HepG2 (cell line): Measurements from ENCODE around the gene KRT6B. TPM values are rescaled to one million over a fixed set of nuclear protein-coding genes. Genes with fewer than 3 reads are reported as not detected.

Experiments
- ATAC-seq: fragments of 200-7000 bp; cut with Tn5 transposase; 3 replicates; pipeline ENCODE4 v1.9.1; 2020; ENCODE audit warnings: mild to moderate bottlenecking, moderate library complexity
- BruUV-seq: library from RNA; stranded (reverse); fragments of 400-500 nt; replicated peaks from 2 replicates; lab custom pipeline; 2021; lab: Mats Ljungman, UMichigan
- CTCF ChIA-PET: fragments of 300-600 bp; formaldehyde crosslinking; extraction: SDS; loops from one replicate; lab custom pipeline; 2021; ENCODE audit warnings: low total read pairs, inconsistent platforms, low intra/inter-chr PET ratio; lab: Yijun Ruan, JAX
- POLR2A ChIA-PET: fragments of 350-600 bp; sonication (Branson Sonifier 250); formaldehyde crosslinking; loops from one replicate; lab custom pipeline; 2020; ENCODE audit warnings: antibody characterized with exemption, inconsistent platforms; lab: Yijun Ruan, JAX
- DNase-seq: peaks from one replicate; pipeline ENCODE4 v3.0.0-alpha.2; 2015; ENCODE audit warnings: low spot score
- FAIRE-seq: peaks from 3 replicates; lab custom pipeline; 2011; peaks lifted over from hg19 to GRCh38; lab: Jason Lieb, UNC
- H2AFZ ChIP-seq: one replicate; pipeline ENCODE4 v1.6.1; 2011; ENCODE audit warnings: low read length, inconsistent platforms
- H3K27ac ChIP-seq: fragments of 300-600 bp; 3 replicates; pipeline ENCODE4 v1.8.0; 2011; ENCODE audit warnings: mixed run types, mild to moderate bottlenecking, mixed read lengths, low read length, inconsistent platforms; ENCODE audit not compliant: insufficient read depth; ENCODE audit errors: extremely low read length
- H3K27me3 ChIP-seq, 2 experiments: fragments of 200-600 bp in 1 of 2; 2 replicates in 1 of 2; 3 replicates in 1 of 2; pipeline versions ENCODE4 v1.6.0 to v1.8.0; 2011; ENCODE audit warnings: low read length in 2 of 2, mild to moderate bottlenecking in 2 of 2, moderate library complexity in 2 of 2, inconsistent platforms in 1 of 2; ENCODE audit not compliant: insufficient read depth in 2 of 2, control insufficient read depth in 1 of 2
- H3K36me3 ChIP-seq, 2 experiments: fragments of 200-600 bp in 1 of 2; replicated peaks in 1 of 2; 2 replicates in 1 of 2; 3 replicates in 1 of 2; pipeline versions ENCODE4 v1.5.1 to v1.8.0; 2011; ENCODE audit warnings: low read length in 2 of 2, inconsistent platforms in 1 of 2; ENCODE audit not compliant: insufficient read depth in 2 of 2, control insufficient read depth in 1 of 2
- H3K4me1 ChIP-seq: 2 replicates; pipeline ENCODE4 v1.5.1; 2012; ENCODE audit warnings: low read length, inconsistent platforms; ENCODE audit not compliant: insufficient read depth
- H3K4me2 ChIP-seq: 2 replicates; pipeline ENCODE4 v1.6.0; 2011; ENCODE audit warnings: low read depth, low read length, inconsistent platforms
- H3K4me3 ChIP-seq, 3 experiments: fragments of 200-600 bp in 1 of 3; sonication (generic), shearing (Covaris generic) in 1 of 3; replicated peaks in 1 of 3; 2 replicates each; pipeline ENCODE4 v1.5.1; 2011 to 2016; ENCODE audit warnings: low read length in 3 of 3, inconsistent platforms in 2 of 3, low read depth in 2 of 3, mild to moderate bottlenecking in 2 of 3, control low read depth in 1 of 3, mixed read lengths in 1 of 3; ENCODE audit not compliant: insufficient read depth in 1 of 3
- H3K79me2 ChIP-seq: one replicate; pipeline ENCODE4 v1.6.1; 2011; ENCODE audit warnings: low read length, inconsistent platforms; ENCODE audit not compliant: insufficient read depth
- H3K9ac ChIP-seq: 2 replicates; pipeline ENCODE4 v1.6.0; 2011; ENCODE audit warnings: mild to moderate bottlenecking, low read depth, low read length, inconsistent platforms; ENCODE audit not compliant: insufficient read depth
- H3K9me3 ChIP-seq: 2 replicates; pipeline ENCODE4 v1.5.1; 2012; ENCODE audit warnings: mild to moderate bottlenecking, low read length
- H4K20me1 ChIP-seq: 2 replicates; pipeline ENCODE4 v1.6.0; 2011; ENCODE audit warnings: inconsistent platforms, mild to moderate bottlenecking, low read length, moderate library complexity; ENCODE audit not compliant: insufficient read depth
- KDM1A ChIP-seq: IDR thresholded peaks from 2 replicates; pipeline ENCODE4 v1.6.1; 2016; ENCODE audit warnings: missing compliant biosample characterization
- ONECUT2 ChIP-seq: sonication (generic); formaldehyde crosslinking; IDR thresholded peaks from 2 replicates; pipeline ENCODE4 v1.4.0; 2020; ENCODE audit warnings: missing genetic modification reagents
- SETDB1 ChIP-seq: sonication (generic); formaldehyde crosslinking; IDR thresholded peaks from 2 replicates; pipeline ENCODE4 v1.5.1; 2020; ENCODE audit warnings: missing genetic modification reagents, mild to moderate bottlenecking, borderline replicate concordance
- ZNF501 ChIP-seq: sonication (generic); formaldehyde crosslinking; IDR thresholded peaks from 2 replicates; pipeline ENCODE4 v1.5.1; 2020; ENCODE audit warnings: mild to moderate bottlenecking, moderate library complexity, missing genetic modification reagents
- ZNF572 ChIP-seq: sonication (generic); formaldehyde crosslinking; IDR thresholded peaks from 2 replicates; pipeline ENCODE4 v1.5.1; 2020; ENCODE audit warnings: mild to moderate bottlenecking, missing genetic modification reagents
- WGBS: methylation state at CpG from one replicate; pipeline ENCODE4 v1.1.6; 2017; ENCODE audit warnings: low lambda C conversion rate; 5-methylcytosine and 5-hydroxymethylcytosine counted together
- in situ Hi-C: cut with HindIII; loops from 2 replicates; pipeline ENCODE4 v1.10.0; 2017; ENCODE audit warnings: low pct_unique_long_range_greater_than_20kb; ENCODE audit not compliant: extremely low pct_ligation_motif_present
- intact Hi-C: fragments of 100-400 bp; cut with micrococcal nuclease; formaldehyde crosslinking; loops from one replicate; pipeline ENCODE4 v1.10.0; 2022; ENCODE audit not compliant: unreplicated experiment
- polyA plus RNA-seq, 8 experiments: library from polyadenylated mRNA; depleted of rRNA in 3 of 8; stranded (reverse) in 7 of 8; unstranded in 1 of 8; fragments of >200 nt; fragmentation: Illumina TruSeq in 4 of 8; extraction: Trizol in 4 of 8; gene quantifications; 2 replicates each; pipeline versions ENCODE4 v1.2.1 to v1.2.3, GENCODE V29; 2011 to 2016; ENCODE audit warnings: low read depth in 4 of 8, missing spikeins in 1 of 8, mixed read lengths in 1 of 8; ENCODE audit not compliant: insufficient read depth in 1 of 8
- total RNA-seq, 5 experiments: library from RNA; depleted of rRNA; stranded (reverse); fragments of >200 nt; fragmentation: Illumina TruSeq; extraction: Trizol; gene quantifications; 2 replicates each; pipeline ENCODE4 v1.2.3, GENCODE V29; 2016; ENCODE audit warnings: low read depth in 1 of 5
- TF ChIP-seq, protein P1 (sequence below): sonication (generic); formaldehyde crosslinking; IDR thresholded peaks from 2 replicates; pipeline ENCODE4 v1.4.0; 2020; ENCODE audit warnings: missing genetic modification reagents
- TF ChIP-seq, protein P2 (sequence below): sonication (generic); formaldehyde crosslinking; IDR thresholded peaks from 2 replicates; pipeline ENCODE4 v1.5.1; 2020; ENCODE audit warnings: missing genetic modification reagents, mild to moderate bottlenecking, borderline replicate concordance
- TF ChIP-seq, protein P3 (sequence below): sonication (generic); formaldehyde crosslinking; IDR thresholded peaks from 2 replicates; pipeline ENCODE4 v1.8.0; 2023; ENCODE audit warnings: mild to moderate bottlenecking, missing genetic modification reagents
- TF ChIP-seq, protein P4 (sequence below): sonication (generic); formaldehyde crosslinking; IDR thresholded peaks from 2 replicates; pipeline ENCODE4 v1.4.0; 2020; ENCODE audit warnings: missing genetic modification reagents
- TF ChIP-seq, protein P5 (sequence below): sonication (generic); formaldehyde crosslinking; IDR thresholded peaks from 2 replicates; pipeline ENCODE4 v1.4.0; 2020; ENCODE audit warnings: low read depth, missing genetic modification reagents

Gene KRT6B
- total and polyA plus RNA-seq, 2 of the 13 experiments (the other 11 are each of a cell fraction or from before 2014, with no cell fraction given) = not detected

DNA sequence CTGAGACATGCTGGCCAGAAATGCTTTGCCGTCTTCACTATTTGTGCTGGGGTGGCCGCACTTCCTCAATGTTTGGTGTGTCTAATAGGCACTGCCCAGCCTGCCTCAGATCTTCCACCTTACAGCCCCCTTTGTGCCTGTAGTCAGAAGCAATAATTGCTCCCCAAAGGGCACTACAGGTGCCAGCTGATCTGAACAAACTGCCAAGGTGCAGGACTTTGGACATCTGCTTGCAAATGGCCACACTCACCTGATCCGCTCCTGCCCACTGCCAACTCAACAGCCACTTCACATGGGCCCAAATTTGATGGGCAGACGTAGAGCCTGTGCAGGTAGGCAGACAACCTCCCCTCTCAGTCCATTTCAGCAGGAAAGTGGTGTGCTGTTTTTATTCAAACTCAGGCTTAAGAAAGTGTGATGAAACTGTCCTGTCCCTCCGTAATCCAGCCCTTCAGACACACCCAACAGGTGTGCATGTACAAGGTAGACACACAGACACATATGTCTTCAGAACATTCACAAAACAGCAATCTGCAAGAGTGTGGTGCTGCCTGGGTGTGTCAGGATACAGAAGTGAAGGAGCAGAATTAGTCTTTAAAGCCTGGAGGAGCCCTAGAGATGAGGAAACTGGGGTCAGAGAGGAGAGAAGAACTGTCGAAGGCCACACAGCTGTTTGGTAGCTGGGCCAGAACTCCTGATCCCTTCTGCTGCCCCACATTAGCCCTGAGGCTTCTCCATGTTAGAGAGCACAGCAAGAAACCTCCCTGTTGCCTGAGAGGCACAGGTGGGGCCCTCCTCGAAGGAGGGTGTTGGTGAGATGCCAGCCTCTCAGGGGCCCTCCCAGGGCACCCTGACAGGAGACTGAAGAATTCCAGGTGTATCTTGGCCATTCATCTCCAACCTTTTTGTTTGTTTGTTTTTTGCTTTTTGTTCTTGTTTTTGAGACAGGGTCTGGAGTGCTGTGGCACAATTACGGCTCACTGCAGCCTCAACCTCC, 13.3 kb downstream of the KRT6B start:
- H4K20me1 ChIP-seq = no peaks in the 10 kb centered on the region
- peaks cover 0 to 1% of the 10 kb centered on the region in 2 experiments; a peak in 3 of 5 replicates for H3K27me3 ChIP-seq
- H3K9me3 ChIP-seq = no peaks in the 10 kb centered on the region
- no peak overlapping the region for H3K27ac ChIP-seq
- intact Hi-C loops = no loop called here
- DNase-seq = no peak
- CTCF ChIA-PET = no interaction called here
- POLR2A ChIA-PET = no interaction called here
- TF ChIP-seq ZNF501 (CRISPR knock-in tag) = no peak
- TF ChIP-seq, protein P1, sequence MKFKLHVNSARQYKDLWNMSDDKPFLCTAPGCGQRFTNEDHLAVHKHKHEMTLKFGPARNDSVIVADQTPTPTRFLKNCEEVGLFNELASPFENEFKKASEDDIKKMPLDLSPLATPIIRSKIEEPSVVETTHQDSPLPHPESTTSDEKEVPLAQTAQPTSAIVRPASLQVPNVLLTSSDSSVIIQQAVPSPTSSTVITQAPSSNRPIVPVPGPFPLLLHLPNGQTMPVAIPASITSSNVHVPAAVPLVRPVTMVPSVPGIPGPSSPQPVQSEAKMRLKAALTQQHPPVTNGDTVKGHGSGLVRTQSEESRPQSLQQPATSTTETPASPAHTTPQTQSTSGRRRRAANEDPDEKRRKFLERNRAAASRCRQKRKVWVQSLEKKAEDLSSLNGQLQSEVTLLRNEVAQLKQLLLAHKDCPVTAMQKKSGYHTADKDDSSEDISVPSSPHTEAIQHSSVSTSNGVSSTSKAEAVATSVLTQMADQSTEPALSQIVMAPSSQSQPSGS (CRISPR knock-in tag) = no peak
- TF ChIP-seq, protein P2, sequence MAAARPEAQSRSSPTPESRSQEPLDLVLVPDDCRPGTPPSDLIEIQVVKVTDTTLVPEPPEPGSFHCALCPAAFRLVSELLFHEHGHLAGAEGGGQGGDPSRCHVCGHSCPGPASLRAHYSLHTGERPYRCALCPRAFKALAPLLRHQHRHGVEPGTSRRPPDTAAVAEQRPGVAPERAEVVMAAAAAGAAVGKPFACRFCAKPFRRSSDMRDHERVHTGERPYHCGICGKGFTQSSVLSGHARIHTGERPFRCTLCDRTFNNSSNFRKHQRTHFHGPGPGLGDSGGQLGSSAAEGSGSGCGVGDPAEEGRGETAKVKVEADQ = no peak
- TF ChIP-seq, protein P3, sequence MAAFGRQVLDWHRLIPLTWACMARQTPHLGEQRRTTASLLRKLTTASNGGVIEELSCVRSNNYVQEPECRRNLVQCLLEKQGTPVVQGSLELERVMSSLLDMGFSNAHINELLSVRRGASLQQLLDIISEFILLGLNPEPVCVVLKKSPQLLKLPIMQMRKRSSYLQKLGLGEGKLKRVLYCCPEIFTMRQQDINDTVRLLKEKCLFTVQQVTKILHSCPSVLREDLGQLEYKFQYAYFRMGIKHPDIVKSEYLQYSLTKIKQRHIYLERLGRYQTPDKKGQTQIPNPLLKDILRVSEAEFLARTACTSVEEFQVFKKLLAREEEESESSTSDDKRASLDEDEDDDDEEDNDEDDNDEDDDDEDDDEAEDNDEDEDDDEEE (CRISPR knock-in tag) = no peak
- no peak for TF ChIP-seq ONECUT2 (CRISPR knock-in tag)
- TF ChIP-seq SETDB1 = no peak
- TF ChIP-seq, protein P4, sequence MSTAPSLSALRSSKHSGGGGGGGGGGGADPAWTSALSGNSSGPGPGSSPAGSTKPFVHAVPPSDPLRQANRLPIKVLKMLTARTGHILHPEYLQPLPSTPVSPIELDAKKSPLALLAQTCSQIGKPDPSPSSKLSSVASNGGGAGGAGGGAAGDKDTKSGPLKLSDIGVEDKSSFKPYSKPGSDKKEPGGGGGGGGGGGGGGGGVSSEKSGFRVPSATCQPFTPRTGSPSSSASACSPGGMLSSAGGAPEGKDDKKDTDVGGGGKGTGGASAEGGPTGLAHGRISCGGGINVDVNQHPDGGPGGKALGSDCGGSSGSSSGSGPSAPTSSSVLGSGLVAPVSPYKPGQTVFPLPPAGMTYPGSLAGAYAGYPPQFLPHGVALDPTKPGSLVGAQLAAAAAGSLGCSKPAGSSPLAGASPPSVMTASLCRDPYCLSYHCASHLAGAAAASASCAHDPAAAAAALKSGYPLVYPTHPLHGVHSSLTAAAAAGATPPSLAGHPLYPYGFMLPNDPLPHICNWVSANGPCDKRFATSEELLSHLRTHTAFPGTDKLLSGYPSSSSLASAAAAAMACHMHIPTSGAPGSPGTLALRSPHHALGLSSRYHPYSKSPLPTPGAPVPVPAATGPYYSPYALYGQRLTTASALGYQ (CRISPR knock-in tag) = no peak
- no peak for TF ChIP-seq ZNF572 (CRISPR knock-in tag)
- TF ChIP-seq KDM1A (CRISPR knock-in tag) = no peak
- TF ChIP-seq, protein P5, sequence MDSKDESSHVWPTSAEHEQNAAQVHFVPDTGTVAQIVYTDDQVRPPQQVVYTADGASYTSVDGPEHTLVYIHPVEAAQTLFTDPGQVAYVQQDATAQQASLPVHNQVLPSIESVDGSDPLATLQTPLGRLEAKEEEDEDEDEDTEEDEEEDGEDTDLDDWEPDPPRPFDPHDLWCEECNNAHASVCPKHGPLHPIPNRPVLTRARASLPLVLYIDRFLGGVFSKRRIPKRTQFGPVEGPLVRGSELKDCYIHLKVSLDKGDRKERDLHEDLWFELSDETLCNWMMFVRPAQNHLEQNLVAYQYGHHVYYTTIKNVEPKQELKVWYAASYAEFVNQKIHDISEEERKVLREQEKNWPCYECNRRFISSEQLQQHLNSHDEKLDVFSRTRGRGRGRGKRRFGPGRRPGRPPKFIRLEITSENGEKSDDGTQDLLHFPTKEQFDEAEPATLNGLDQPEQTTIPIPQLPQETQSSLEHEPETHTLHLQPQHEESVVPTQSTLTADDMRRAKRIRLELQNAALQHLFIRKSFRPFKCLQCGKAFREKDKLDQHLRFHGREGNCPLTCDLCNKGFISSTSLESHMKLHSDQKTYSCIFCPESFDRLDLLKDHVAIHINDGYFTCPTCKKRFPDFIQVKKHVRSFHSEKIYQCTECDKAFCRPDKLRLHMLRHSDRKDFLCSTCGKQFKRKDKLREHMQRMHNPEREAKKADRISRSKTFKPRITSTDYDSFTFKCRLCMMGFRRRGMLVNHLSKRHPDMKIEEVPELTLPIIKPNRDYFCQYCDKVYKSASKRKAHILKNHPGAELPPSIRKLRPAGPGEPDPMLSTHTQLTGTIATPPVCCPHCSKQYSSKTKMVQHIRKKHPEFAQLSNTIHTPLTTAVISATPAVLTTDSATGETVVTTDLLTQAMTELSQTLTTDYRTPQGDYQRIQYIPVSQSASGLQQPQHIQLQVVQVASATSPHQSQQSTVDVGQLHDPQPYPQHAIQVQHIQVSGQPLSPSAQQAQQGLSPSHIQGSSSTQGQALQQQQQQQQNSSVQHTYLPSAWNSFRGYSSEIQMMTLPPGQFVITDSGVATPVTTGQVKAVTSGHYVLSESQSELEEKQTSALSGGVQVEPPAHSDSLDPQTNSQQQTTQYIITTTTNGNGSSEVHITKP (CRISPR knock-in tag) = no peak
- in situ Hi-C loops = no loop called here
- no peak for ATAC-seq
- peaks cover 13% of the 10 kb centered on the region for H3K4me1 ChIP-seq
- BruUV-seq = no TSS peak
- no peak overlapping the region for H3K9ac ChIP-seq
- FAIRE-seq = no peak
- no peaks in the 10 kb centered on the region for H3K79me2 ChIP-seq
- WGBS = 35% methylated on average over 5 of the region's 8 CpGs
- H3K4me3 ChIP-seq = no peak overlapping the region
- H3K36me3 ChIP-seq = no peaks in the 10 kb centered on the region
- no peak overlapping the region for H2AFZ ChIP-seq
- no peak overlapping the region for H3K4me2 ChIP-seq
